IPS DF 6.9 (cell line): ENCODE results near the gene IKZF5.

Source experiments
- DNase-seq: peaks from one replicate; pipeline ENCODE4 v3.0.0-alpha.2; 2013; ENCODE audit warnings: low read depth, low spot score
- H3K27ac ChIP-seq: one replicate; pipeline ENCODE4 v1.5.1; 2013; ENCODE audit warnings: low read length, control low read depth
- H3K27me3 ChIP-seq: 2 replicates; pipeline ENCODE4 v1.6.1; 2013; ENCODE audit warnings: mild to moderate bottlenecking, low read length; ENCODE audit not compliant: control insufficient read depth, insufficient read depth
- H3K36me3 ChIP-seq: 2 replicates; pipeline ENCODE4 v1.6.1; 2013; ENCODE audit warnings: low read length; ENCODE audit not compliant: control insufficient read depth, insufficient read depth
- H3K4me1 ChIP-seq: 2 replicates; pipeline ENCODE4 v1.6.1; 2013; ENCODE audit warnings: low read length; ENCODE audit not compliant: control insufficient read depth, insufficient read depth
- H3K4me3 ChIP-seq: 2 replicates; pipeline ENCODE4 v1.5.1; 2013; ENCODE audit warnings: mild to moderate bottlenecking, low read length
- H3K9me3 ChIP-seq: 2 replicates; pipeline ENCODE4 v1.6.1; 2013; ENCODE audit warnings: low read length, inconsistent platforms; ENCODE audit not compliant: control insufficient read depth, insufficient read depth
- WGBS: extraction: QIAGEN DNeasy Blood & Tissue Kit; methylation state at CpG from one replicate; pipeline ENCODE4 v1.1.7; 2013; ENCODE audit warnings: mixed read lengths, missing lambda C conversion rate; ENCODE audit not compliant: insufficient read length, insufficient coverage; 5-methylcytosine and 5-hydroxymethylcytosine counted together

Gene IKZF5

GRCh38 chr10:122999347-122999746 is 9.2 kb downstream of the IKZF5 start:
- no peaks in the 10 kb centered on the region; the same call in 1 of the 2 replicates for H3K36me3 ChIP-seq

GRCh38 chr10:122998934-122999333 is 9.7 kb downstream of the IKZF5 start:
- H3K4me1 ChIP-seq, result no peaks in the 10 kb centered on the region
- no peaks in the 10 kb centered on the region; the same call in 1 of the 2 replicates for H3K36me3 ChIP-seq
- DNase-seq, result no peak
- no peaks in the 10 kb centered on the region for H3K27me3 ChIP-seq
- H3K9me3 ChIP-seq, result no peaks in the 10 kb centered on the region; the same call in 1 of the 2 replicates
- H3K4me3 ChIP-seq, result no peak overlapping the region
- H3K27ac ChIP-seq, result no peak overlapping the region
- WGBS, result no CpG with 5 or more reads among the region's 3 CpGs

More at GRCh38 chr10:122999347-122999746, 9.2 kb downstream of the IKZF5 start:
- Histone ChIP-seq H3K4me1 (no peaks in the 10 kb centered on the region), H3K27me3 (no peaks in the 10 kb centered on the region), H3K9me3 (no peaks in the 10 kb centered on the region; the same call in 1 of the 2 replicates), H3K4me3 (no peak overlapping the region), H3K27ac (no peak overlapping the region)
- no peak for DNase-seq
- WGBS, result no CpG with 5 or more reads among the region's 3 CpGs

DNA sequence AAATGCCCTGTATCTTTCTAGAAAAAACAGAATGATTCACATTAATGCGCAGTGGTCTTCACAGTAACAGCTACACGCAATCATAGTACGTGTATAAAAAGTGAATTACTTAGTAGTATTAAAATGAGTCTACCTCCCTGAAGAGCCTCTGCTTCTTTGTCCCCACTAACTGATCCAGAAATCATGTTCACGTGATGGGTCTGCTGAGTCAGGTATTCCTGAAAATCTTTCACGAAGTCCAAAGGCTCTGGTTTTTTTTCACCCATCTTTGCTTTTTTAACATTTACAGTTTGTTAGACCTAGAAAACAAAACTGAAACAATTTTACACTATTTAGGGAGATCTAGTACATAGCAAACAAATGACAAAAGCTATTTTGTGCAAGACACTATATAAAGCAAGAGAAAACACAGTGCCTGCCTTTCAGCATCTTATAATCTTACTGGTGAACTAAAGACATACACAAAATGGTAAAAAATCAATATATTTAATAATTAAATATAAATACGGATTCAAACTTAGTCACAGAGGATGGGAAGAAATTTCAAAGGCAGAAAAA is 10.2 kb downstream of the IKZF5 start:
- no peaks in the 10 kb centered on the region; the same call in 1 of the 2 replicates for H3K36me3 ChIP-seq
- H3K4me1 ChIP-seq, result no peaks in the 10 kb centered on the region
- no peak overlapping the region for H3K27ac ChIP-seq
- no peaks in the 10 kb centered on the region; the same call in 1 of the 2 replicates for H3K9me3 ChIP-seq
- H3K4me3 ChIP-seq, result no peak overlapping the region
- WGBS, result no CpG with 5 or more reads among the region's 6 CpGs
- no peaks in the 10 kb centered on the region for H3K27me3 ChIP-seq
- DNase-seq, result no peak

- H3K9me3 ChIP-seq, result no peaks in the 10 kb centered on the region; the same call in 1 of the 2 replicates
- no peaks in the 10 kb centered on the region for H3K27me3 ChIP-seq
- no peak overlapping the region for H3K27ac ChIP-seq
- WGBS, result no CpG with 5 or more reads among the region's 3 CpGs
- no peak for DNase-seq
- no peak overlapping the region for H3K4me3 ChIP-seq
- no peaks in the 10 kb centered on the region for H3K4me1 ChIP-seq
- H3K36me3 ChIP-seq, result no peaks in the 10 kb centered on the region; the same call in 1 of the 2 replicates
Observed at GRCh38 chr10:122997864-122998263, 10.7 kb downstream of the IKZF5 start.

- DNase-seq, result no peak
- no peaks in the 10 kb centered on the region for H3K4me1 ChIP-seq
- H3K27me3 ChIP-seq, result no peaks in the 10 kb centered on the region
- no peak overlapping the region for H3K27ac ChIP-seq
- H3K9me3 ChIP-seq, result no peaks in the 10 kb centered on the region; the same call in 1 of the 2 replicates
- WGBS, result no CpG with 5 or more reads among the region's 4 CpGs
- no peak overlapping the region for H3K4me3 ChIP-seq
- no peaks in the 10 kb centered on the region; the same call in 1 of the 2 replicates for H3K36me3 ChIP-seq
Observed at GRCh38 chr10:122995936-122996335, 12.7 kb downstream of the IKZF5 start.

- WGBS, result no CpG with 5 or more reads among the region's 6 CpGs
- Histone ChIP-seq H3K27me3 (no peaks in the 10 kb centered on the region), H3K9me3 (no peaks in the 10 kb centered on the region), H3K4me3 (no peak overlapping the region), H3K4me1 (no peaks in the 10 kb centered on the region), H3K27ac (no peak overlapping the region), H3K36me3 (no peaks in the 10 kb centered on the region; the same call in 1 of the 2 replicates)
- no peak for DNase-seq
Observed at GRCh38 chr10:122993797-122994336, 14.7 kb downstream of the IKZF5 start.

DNA sequence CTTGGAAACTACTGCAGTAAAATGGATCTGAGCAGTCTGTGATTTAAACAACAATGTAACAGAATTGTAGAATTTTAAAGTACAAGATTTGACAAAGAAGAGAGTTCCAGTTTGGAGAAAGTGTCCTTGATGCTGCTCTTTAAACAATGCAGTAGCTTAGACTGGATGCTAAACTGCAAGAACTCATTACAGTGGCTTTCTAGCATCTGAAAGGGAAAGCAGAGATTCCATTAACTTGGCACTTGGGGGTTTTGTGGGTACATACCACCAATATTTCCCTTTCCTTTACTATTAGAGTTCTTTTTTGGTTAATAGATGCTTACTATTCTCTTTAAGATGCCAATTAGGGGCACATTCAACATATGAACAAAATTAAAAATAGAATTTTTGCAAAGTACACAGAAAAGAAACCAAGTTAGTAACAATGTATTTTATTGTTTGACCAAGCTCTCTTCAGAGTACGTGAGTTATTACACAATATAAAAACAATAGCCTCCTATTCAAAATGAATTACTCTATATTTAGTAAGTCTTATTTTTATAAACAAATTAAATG is 16.5 kb downstream of the IKZF5 start:
- H3K27me3 ChIP-seq, result no peaks in the 10 kb centered on the region
- H3K4me1 ChIP-seq, result no peaks in the 10 kb centered on the region
- no peaks in the 10 kb centered on the region; the same call in 1 of the 2 replicates for H3K36me3 ChIP-seq
- no peak overlapping the region for H3K27ac ChIP-seq
- DNase-seq, result no peak
- H3K9me3 ChIP-seq, result no peaks in the 10 kb centered on the region
- no CpG with 5 or more reads among the region's 1 CpG for WGBS
- H3K4me3 ChIP-seq, result no peak overlapping the region

DNA sequence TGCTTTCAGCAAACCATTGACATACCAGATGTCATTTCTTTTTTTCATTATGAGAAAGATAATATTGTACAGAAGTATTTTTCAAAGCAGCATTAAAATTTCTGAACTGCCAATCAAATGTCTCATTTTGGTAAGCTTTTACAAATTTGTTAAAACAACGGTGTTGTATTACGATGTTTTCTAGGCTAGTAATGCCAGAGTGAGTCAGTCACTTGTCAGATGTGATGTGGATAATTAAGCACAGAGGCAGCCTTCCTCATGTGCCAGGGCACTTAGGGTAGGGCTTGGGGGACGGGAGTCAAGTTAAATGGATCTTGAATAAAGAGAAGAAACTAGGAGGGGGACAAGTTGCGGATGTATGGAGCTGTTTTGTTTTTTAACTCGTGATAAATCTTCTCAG is 18.3 kb downstream of the IKZF5 start:
- Histone ChIP-seq H3K4me3 (no peak overlapping the region), H3K27ac (no peak overlapping the region), H3K9me3 (no peaks in the 10 kb centered on the region), H3K4me1 (no peaks in the 10 kb centered on the region), H3K27me3 (no peaks in the 10 kb centered on the region), H3K36me3 (no peaks in the 10 kb centered on the region)
- no peak for DNase-seq
- no CpG with 5 or more reads among the region's 5 CpGs for WGBS

DNA sequence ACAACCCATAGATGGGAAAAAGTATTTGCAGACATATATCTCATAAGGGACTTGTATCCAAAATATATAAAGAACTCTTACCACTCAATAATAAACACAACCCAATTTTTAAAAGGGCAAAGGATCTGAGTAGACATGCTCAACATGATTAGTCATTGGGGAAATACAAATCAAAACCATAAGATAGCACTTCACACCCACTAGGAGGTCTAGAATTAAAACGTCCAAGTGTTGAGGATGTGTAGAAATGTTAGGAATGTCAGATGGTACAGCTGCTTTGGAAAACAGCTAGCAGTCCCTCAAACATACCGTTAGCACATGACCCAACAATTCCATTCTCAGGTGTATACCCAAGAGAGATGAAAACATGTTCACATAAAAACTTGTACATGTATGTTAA is 20.1 kb downstream of the IKZF5 start:
- no peak for DNase-seq
- no CpG with 5 or more reads among the region's 2 CpGs for WGBS
- Histone ChIP-seq H3K27me3 (no peaks in the 10 kb centered on the region), H3K4me1 (no peaks in the 10 kb centered on the region), H3K4me3 (no peak overlapping the region), H3K27ac (no peak overlapping the region), H3K36me3 (no peaks in the 10 kb centered on the region), H3K9me3 (no peaks in the 10 kb centered on the region)

GRCh38 chr10:122986335-122986734 is 22.3 kb downstream of the IKZF5 start:
- H3K4me3 ChIP-seq, result no peak overlapping the region
- 100% methylated on average over 3 of the region's 6 CpGs for WGBS
- no peaks in the 10 kb centered on the region for H3K27me3 ChIP-seq
- DNase-seq, result no peak
- no peak overlapping the region for H3K27ac ChIP-seq
- H3K9me3 ChIP-seq, result no peaks in the 10 kb centered on the region
- no peaks in the 10 kb centered on the region for H3K4me1 ChIP-seq
- H3K36me3 ChIP-seq, result no peaks in the 10 kb centered on the region
